NCI-H1105 treated with DMSO at 0.1 percent for 48 hours (cell line): ENCODE data around the gene CADPS.
A peak's percentile ranks its signal among the peaks of the same experiment; 100 is the strongest.

Source experiments
- DNase-seq: peaks from one replicate; lab custom pipeline; 2025; lab: John Stamatoyannopoulos, UW

Gene CADPS

DNA sequence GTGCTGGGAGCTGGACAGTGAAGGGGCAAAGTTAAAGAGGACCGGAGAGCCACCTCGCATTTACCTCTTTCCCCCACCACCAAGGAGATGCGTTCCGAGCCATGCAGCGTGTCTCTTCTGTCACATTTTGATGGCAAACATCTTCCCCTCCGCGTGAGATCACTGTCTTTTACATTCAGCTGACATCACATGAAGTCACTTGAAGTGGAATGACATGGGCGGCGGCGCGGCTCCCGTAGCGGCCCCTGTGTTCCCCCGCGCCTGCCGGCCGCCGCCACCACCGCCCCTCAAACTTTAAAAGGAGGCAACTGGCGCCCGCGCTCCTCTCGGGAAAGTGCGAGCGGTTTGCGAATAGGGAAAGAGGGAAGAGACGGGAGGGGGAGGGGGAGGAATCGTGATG, 502.0 kb downstream of the CADPS start, which contains the start of gene FEZF2:
TSS of gene FEZF2 (minus strand) at position 336 of the 400 bp plus-strand sequence. CDS start 682 bp downstream, outside the sequence.
- peak; percentile 10 for DNase-seq

DNA sequence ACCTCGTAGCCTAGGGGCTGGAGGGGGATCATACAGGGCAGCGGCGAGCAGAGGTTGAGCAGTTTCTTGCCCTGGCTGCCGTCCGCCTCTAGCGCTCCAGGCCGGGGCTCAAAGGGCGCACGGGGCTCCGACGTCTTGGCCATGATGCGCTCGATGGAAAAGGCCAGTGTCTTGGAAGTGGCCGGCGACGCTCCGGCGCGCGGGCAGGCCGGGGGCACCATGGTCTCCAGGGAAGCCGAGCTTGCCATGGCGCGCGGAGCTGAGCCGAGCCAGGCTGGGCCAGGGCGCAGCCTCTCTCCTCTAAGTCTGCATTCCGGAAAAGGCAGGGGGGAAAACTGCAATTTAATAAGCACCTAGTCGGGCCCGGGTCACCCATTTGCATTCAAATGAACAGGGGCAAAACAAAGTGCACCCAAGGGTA, 502.6 kb downstream of the CADPS start:
- peak; percentile 32 for DNase-seq

DNA sequence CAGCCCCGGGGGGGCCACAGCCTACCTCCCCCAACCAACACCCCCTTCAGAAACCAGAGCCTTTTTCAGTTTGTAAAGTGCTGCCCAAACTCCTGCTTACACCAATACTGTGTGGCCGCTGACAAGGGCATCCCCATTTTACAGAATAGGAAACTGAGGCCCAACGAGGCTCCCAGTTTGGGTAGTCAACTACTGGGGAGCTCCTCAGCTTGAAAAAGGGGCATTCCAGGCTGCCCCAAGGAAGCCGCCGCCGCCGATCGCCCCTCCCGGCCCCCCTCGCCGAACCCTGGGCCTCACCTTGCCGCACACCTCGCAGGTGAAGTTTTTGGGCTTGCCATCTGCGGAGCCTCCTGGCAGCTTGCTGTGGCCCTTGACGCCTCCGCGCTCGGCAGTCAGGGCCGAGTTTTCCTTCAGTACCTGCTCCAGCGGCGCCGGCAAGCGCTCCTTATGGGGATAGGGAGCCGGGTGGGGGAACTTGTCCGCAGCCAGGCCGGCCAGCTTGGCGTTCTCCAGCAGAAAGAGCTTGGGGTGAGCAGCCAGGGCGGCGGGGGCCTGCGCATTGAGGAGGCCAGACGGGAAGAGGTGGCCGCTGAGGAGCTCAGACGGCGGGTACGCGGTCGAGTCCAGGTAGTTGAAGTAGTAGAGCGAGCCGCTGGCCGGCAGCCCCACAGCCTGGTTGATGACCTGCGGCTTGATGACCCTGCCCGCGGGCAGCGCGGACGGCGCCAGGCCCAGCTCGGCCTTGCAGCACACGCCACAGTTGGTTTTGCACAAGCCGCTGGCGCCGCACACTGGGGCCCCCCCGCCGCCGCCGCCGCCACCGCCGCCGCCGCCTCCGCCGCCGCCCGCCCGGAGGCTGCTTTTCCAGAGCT, 503.3 kb downstream of the CADPS start:
- no peak for DNase-seq

DNA sequence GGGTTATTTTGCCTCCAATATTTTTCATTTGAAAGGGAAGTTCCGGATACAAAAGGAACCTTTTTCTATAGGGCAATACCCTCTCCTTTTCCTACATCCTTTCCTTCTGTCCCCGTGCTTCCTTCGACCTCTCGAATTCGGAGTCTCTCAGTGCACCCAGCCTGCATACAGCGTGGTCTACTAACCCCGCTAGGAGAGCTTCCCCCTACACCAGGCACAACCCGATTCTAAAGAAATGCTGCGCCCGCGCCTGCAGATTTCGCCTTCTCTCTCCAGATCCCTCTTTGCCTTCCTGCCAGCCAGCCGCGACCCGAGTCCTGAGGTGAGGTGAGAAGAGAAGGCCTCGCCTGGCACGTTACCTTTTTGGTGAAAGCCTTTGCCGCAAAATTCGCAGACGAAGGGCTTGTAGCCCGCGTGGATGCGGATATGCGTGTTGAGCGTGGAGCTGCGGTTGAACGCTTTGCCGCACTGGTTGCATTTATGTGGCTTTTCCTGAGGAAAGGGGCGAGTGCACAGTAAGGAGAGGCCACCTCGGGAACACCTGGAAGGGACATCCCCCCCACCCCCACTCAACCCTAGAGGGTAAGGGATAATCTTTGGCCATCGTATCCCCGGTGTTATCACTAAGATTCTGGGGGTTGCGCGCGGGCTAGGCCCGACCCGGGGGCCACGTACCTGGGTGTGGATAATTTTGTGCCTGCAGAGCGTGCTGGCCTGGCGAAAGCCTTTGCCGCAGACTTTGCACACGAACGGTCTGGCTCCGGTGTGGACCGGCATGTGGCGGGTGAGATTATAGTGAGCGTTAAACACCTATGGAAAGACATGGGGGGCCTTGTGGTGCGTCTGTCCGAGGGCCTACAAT, 504.1 kb downstream of the CADPS start:
- no peak for DNase-seq

DNA sequence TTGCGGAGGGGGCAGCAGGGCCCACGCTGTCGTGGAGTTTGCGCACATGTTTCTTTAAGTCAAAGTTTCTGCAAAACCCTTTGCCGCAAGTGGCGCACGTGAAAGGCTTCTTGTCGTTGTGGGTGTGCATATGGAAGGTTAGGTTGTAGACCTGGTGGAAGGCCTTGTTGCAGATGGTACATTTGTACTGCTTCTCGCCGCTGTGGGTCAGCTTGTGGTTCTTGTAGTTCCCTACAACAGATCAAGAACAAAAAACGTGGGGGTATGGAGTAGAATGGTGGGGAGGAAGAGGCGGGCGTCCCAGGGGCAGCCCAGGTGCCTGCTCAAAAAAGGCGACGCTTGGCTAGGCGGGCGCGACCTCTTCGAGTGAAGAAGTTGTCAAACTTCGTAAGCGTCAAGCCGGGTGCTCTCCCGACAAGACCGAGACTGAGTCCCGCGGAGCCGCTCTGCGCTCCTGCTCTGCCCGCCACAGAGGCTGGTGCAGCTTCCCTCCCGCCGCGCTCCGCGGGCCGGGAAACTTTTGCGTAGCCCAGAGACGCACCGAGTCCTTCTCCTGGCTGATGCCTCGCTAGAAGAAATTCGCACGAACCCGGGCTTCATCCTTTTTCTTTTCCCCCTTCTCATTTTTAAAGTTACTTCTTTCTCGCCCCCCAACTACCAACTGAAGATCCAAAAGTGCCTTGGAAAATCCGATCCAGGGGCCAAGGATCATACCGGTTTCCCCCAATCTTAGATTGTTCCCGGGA, 504.9 kb downstream of the CADPS start:
- no peak for DNase-seq

DNA sequence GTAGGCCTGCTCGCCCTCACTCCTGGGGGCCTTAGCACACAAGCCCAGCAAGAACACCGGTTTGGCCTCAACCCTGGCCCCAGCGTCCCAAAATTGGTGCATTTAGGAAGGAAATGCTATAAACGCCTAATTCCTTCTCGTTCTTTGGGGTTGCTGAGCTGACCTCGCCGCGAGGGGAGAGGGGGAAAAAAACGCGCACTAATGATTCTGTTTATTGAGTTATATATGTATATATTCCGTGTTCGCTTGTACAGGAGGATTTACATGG, 505.8 kb downstream of the CADPS start:
- DNase-seq = no peak

DNA sequence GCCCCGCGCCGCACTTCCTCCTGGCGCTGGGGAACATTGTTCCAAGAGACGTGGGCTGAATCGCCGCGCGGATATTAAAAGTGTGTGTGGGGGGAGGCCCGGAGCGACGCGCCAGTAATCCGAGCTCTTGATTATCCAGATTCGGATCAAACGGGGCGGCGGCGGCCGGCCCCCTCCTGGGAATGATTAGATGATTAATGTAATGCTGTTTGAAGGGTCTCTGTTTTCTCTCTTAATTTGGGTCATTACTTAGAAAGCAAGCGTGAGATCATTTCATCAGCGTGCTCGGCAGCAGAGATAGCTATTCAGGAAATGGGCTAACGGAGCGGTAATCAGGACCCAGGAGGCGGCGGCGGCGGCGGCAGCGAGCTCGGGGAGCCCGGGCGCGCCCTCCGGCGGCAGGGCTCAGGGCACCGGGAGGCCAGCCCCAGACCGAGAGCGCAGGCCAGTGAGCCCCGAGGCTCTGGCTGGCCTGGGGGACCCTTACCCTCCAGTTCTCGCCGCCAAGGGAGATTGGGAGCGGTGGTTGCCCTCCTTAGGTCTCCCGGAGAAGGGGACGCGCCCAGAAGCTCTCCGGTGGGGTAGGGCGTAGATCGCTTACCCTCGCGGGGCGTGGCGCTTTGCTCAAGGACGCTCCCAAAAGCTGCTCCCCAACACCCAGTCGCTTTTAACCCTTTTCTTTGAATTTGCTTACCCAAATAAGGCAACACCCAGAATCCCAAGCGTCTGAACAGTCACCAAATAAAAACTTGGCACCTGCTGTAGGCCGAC, 506.3 kb downstream of the CADPS start:
- DNase-seq = no peak

DNA sequence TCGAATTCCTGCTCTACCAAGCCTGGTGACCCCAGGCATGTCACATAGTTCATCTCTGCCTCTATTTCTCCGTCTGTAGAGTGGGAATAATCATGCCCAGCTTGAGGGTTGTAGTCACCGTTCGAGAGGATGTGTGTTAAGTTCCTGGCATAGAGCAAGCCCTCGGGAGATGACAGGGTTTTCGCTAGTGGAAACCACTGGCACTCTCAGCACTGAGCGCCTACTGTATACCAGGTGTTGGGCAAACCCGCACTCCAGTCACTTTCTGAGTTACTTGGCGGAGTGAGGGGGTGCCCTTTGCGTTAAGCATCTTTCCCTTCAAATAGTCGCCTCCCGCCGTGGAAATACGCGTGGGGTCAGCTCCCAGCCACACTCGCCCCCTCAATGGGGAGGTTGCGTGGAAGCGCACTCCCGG, 506.9 kb downstream of the CADPS start:
- no peak for DNase-seq

DNA sequence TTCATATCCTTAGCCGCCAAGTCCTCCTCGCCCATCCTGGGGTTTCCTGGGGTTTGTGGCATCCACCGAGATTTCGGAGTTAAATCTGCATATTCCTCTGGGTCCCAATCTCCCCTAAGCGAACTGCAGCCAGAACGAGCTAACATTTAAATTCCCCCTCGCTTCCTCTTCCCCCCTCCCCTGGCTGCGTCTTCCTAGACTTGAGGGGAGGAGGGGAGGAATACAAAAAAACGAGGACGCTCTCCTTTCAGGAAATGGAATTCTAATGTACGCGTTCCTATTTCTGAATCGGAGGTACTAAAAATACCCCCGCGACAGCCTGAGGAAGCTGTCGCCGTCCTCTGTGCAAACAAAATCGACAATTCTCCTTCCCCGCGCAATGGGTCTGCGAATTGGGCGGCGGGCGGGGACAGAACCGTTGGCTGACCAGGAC, 507.4 kb downstream of the CADPS start:
- no peak for DNase-seq

DNA sequence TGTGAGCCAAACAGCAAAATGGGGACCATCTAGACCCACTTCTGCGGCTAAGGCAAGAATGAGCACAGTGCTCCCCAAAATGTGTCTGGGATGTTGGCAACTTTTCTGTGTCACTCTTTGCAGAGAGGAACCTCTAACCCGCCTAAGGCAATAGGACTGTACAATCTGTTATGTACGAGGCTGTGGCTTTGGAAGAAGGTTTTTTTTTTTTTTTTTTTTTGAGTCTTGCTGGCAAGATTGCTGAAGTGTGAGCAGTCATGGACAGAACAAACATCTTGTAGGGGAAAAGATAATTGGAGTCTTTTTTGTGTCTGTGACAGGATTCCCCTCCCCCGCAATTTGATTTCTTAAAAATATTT, 509.1 kb downstream of the CADPS start:
- no peak for DNase-seq

DNA sequence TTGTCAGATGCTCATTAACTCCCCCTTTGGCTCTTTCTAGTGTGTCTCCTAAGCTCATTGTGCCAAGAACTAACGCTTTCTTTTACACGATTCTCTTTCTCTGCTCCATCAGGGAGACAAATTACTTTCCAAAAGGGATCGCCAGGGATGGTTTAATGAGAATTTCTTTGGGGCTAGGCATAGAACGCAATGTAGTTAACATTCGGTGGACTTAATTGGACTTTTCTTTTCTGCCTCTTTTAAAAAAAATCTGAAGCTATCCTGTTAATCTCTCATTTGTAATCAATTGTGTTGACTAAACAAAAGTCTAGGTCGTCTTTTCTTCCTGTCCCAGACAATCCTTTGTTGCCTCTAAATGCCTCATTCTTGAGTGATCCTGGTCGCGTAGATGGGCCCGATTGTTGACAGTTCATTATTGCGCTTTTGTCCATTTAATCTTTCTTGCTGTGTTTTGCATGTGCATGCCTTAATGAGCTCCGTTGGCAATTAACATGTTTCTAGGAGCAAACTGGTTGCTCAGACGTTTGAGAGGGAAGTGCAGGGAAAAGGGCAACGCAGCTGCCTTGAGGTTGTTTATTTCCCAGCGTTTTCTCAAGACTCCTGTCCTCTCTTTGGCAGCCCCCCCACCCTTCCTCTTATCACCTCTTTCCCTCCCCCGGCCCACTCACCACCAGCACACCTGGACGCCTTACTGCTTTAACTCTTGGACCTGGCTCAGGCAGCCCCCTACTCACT, 509.7 kb downstream of the CADPS start:
- peak; percentile 14 for DNase-seq

DNA sequence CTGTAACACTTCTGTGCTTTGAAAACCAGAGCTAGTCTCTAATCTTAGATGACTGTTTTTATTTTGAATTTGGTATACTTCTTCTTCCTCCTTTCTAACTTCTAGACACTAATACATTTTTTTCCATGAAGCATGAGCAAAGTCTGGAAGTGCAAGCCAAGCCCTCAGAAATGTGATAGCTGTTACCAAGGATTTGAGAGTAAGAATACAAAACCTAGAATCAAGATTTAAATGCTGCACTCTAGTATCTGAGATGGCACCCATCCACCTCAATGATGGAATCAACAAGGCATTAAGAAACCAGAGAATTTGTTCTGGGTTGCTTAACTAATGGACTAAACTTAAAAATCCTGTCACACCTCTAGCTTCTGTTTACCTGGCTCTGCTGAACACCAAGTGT, 511.0 kb downstream of the CADPS start:
- no peak for DNase-seq

DNA sequence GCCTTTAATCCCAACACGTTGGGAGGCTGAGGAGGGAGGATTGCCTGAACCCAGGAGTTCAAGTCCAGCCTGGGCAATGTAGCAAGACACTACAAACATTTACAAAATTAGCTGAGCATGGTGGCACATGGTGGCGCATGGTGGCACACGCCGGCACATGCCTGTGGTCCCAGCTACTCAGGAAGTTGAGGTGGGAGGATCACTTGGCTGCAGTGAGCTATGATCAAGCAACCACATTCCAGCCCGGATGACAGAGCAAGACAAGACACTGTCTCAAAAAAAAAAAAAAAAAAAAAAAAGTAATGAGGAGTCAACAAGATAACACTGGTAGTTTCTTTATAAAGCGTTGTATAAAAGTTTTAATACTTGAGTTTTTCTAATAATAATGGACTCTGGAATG, 511.9 kb downstream of the CADPS start:
- DNase-seq = no peak

DNA sequence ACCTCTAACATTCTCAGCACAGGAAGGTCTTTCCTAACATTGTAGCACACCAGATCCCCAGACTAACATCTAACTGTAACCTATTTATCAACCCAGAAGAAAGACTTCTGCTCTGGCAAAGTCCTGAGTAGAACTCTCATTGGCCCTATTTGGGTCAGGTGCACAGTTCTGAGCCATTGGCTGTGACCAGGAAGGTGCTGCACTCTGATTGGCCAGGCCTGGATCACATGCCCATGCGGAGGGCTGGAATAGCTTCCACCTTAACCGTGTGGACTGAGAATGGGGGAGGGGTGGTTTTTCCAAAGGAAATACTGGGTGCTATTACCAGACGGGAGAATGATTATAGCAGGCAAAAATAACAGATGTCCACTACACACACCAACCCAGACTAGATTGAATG, 513.4 kb downstream of the CADPS start:
- DNase-seq = no peak

DNA sequence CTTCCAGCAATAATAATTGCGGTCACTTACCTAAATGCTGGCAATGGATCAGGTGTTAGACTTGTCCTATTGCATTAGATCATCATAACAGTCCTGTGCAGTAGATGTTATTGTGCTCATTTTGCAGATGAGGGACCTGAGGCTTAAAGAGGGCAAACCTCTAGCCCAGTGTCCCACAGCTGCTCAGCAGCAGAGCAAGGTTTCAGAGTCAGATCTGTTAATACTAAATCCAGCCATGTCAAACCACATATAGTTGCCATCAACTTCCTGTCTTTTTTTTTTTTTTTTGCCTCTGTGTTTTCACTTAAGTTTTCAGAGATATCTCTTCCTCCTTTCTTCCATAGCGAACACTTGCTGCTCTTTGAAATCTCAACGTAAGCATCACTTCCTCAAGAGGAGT, 514.0 kb downstream of the CADPS start:
- no peak for DNase-seq

DNA sequence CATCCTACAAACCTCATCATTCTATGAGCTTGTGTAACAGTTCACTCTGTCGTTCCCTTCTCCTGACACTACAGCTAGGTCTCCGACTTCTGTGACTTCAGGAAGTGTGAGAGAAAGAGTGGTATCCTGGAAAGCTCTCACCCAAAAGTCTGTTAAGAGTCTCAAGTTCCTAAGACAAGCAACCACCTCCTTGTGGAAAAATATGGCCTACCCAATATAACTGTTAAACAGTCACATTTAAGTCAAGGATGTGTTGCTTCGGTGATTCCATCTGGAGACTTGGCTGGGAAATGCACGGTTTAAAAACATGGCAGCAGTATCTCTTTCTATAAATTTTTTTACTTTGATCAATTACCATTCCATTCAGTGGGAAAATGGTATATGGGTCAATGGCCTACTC, 515.7 kb downstream of the CADPS start:
- no peak for DNase-seq

DNA sequence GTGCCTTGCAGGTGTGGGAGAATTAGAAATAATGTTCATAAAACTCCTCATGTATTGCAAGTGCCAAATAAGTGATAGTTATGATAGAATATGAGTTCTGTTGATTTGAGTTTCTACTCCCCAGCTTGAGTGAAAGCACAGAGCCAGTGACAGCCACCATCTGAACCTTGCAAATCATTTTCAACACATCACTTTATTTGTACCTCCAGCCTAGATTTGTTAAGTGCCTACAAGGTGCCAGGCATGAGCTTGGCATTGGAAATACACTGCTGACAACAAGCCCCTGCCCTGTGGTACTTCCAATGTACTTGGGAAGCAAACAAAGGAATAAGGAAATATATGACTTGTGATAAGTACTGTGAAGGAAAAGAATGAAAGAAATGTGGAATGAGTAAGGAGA, 518.9 kb downstream of the CADPS start:
- DNase-seq = no peak

DNA sequence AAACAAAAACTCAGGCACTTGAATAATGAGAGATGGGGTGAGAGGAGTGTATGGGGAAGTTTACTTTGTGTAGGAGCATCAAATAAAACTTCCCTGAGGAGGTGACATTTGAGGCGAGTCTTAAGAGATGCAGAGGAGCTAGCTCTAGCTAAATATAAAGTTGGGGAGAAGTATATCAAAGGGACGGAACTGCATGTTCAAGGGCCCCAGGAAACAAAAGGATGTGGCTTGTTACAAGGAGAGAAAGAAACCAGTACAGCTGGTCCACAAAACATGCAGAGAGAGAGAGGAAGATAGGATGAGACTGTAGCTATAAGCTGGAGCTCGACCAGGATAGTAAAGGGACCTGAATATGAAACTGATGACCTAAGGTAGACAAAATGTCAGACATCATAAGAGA, 519.5 kb downstream of the CADPS start:
- no peak for DNase-seq
